A549 (cell line): ENCODE results near the gene CD55.

Experiments used
- BCL3 ChIP-seq: fragments of >200 bp; sonication (Bioruptor Twin); formaldehyde crosslinking; IDR thresholded peaks from 3 replicates; pipeline ENCODE4 v1.6.1; 2016
- CHD2 ChIP-seq: fragments of 150-350 bp; IDR thresholded peaks from 2 replicates; pipeline ENCODE4 v1.6.1; 2014; ENCODE audit warnings: low read length; ENCODE audit not compliant: partially characterized antibody
- CHD4 ChIP-seq: fragments of 200-600 bp; sonication (generic); IDR thresholded peaks from 2 replicates; pipeline ENCODE4 v1.6.1; 2016; ENCODE audit warnings: antibody characterized with exemption, mild to moderate bottlenecking, borderline replicate concordance
- CTCF ChIP-seq: fragments of >200 bp; sonication (Bioruptor Twin); formaldehyde crosslinking; IDR thresholded peaks from 3 replicates; pipeline ENCODE4 v1.5.1; 2016
- E2F6 ChIP-seq: IDR thresholded peaks from 2 replicates; pipeline ENCODE4 v1.6.1; 2012; ENCODE audit warnings: low read depth, borderline replicate concordance
- EHMT2 ChIP-seq: fragments of 200-600 bp; sonication (generic); IDR thresholded peaks from 2 replicates; pipeline ENCODE4 v1.6.1; 2016; ENCODE audit warnings: antibody characterized with exemption, low read depth, mild to moderate bottlenecking, moderate library complexity
- ELK1 ChIP-seq: fragments of 150-350 bp; IDR thresholded peaks from 2 replicates; pipeline ENCODE4 v1.6.1; 2014; ENCODE audit warnings: low read depth, mild to moderate bottlenecking, low read length
- HDAC2 ChIP-seq: fragments of 200-600 bp; sonication (generic); IDR thresholded peaks from 2 replicates; pipeline ENCODE4 v1.6.1; 2016
- MYC ChIP-seq: IDR thresholded peaks from 2 replicates; pipeline ENCODE4 v1.6.1; 2012; ENCODE audit warnings: mild to moderate bottlenecking, inconsistent platforms, low read length, improper control_type of control experiment, borderline replicate concordance
- NPAS2 ChIP-seq: fragments of 250-450 bp; sonication (Bioruptor Pico); IDR thresholded peaks from 2 replicates; pipeline ENCODE4 v1.8.0; 2022; ENCODE audit warnings: mild to moderate bottlenecking, moderate library complexity, borderline replicate concordance
- POLR2A ChIP-seq: IDR thresholded peaks from 2 replicates; pipeline ENCODE4 v1.6.1; 2012; ENCODE audit warnings: mild to moderate bottlenecking, low read length
- REST ChIP-seq: fragments of 200-600 bp; sonication (generic); IDR thresholded peaks from 2 replicates; pipeline ENCODE4 v1.6.1; 2016; ENCODE audit warnings: antibody characterized with exemption, mild to moderate bottlenecking, moderate library complexity
- SMC3 ChIP-seq: fragments of >200 bp; sonication (Bioruptor Twin); formaldehyde crosslinking; IDR thresholded peaks from 3 replicates; pipeline ENCODE4 v1.6.1; 2018; ENCODE audit warnings: inconsistent platforms
- USF2 ChIP-seq: fragments of 450-650 bp; IDR thresholded peaks from 2 replicates; pipeline ENCODE4 v1.6.1; 2014; ENCODE audit warnings: antibody characterized with exemption

- TF ChIP-seq SMC3: no peak
- TF ChIP-seq NPAS2: no peak
- TF ChIP-seq CTCF: no peak
- no peak for TF ChIP-seq POLR2A
- no peak for TF ChIP-seq HDAC2
- no peak for TF ChIP-seq CHD2
- no peak for TF ChIP-seq MYC
- no peak for TF ChIP-seq USF2
- TF ChIP-seq BCL3: no peak
- TF ChIP-seq E2F6: no peak
- no peak for TF ChIP-seq ELK1
- no peak for TF ChIP-seq EHMT2
- no peak for TF ChIP-seq REST
- no peak for TF ChIP-seq CHD4
Measured at GRCh38 chr1:207393610-207394009, 72.1 kb downstream of the CD55 start.
